ENCODE measurements around the gene VAV2. TPM values are rescaled to one million over a fixed set of nuclear protein-coding genes. Genes with fewer than 3 reads are reported as not detected.

Gene VAV2
- total RNA-seq, 1 experiment from 2014 or later: 24.7 TPM

GRCh38 chr9:133975511-133975910, 16.6 kb downstream of the VAV2 start:
- no peak for TF ChIP-seq SIN3A (IDR thresholded peaks at IDR 0.05; ENCODE audit: borderline replicate concordance, insufficient read depth, low read depth, low read length)
- no peak for TF ChIP-seq REST (IDR thresholded peaks at IDR 0.05; ENCODE audit: insufficient read depth in 1 of 2, low read depth in 2 of 2, low read length in 1 of 2)
- TF ChIP-seq TCF7L2 (IDR thresholded peaks at IDR 0.05; ENCODE audit: low read depth, low read length): no peak
- no peak for TF ChIP-seq CTCF (IDR thresholded peaks at IDR 0.05)
- no peak for TF ChIP-seq POLR2AphosphoS5 (IDR thresholded peaks at IDR 0.05; ENCODE audit: low read depth, low read length)

GRCh38 chr9:133974631-133975341, 17.3 kb downstream of the VAV2 start:
- Histone ChIP-seq H3K27ac (ENCODE audit: low read length) (no peak overlapping the region), H3K36me3 (ENCODE audit: control insufficient read depth, insufficient read depth, low read length) (no peaks in the 10 kb centered on the region), H3K4me3 (ENCODE audit: low read depth in 2 of 2, low read length in 2 of 2) (no peak overlapping the region), H3K27me3 (ENCODE audit: control insufficient read depth, insufficient read depth, low read length) (no peaks in the 10 kb centered on the region), H3K4me1 (ENCODE audit: control insufficient read depth, insufficient read depth, low read length) (peaks cover 20% of the 10 kb centered on the region), H3K9me3 (ENCODE audit: control insufficient read depth, insufficient read depth, low read depth, low read length) (no peaks in the 10 kb centered on the region)
- ChIA-PET CTCF (interaction anchor here (0.6 kb wide), 1 partner anchor 695 kb away, joined by 4 read pairs; no protein-coding TSS in a partner anchor), POLR2A (no interaction called here)
- intact Hi-C loops (cut with micrococcal nuclease; ENCODE audit: unreplicated experiment) (no loop called here), in situ Hi-C loops (cut with HindIII; ENCODE audit: low pct_unique_long_range_greater_than_20kb, low sequenced_read_pairs) (no loop called here)
- no peak for DNase-seq (ENCODE audit: low read depth, low spot score)
- no peak for TF ChIP-seq SIN3A (IDR thresholded peaks at IDR 0.05; ENCODE audit: borderline replicate concordance, insufficient read depth, low read depth, low read length)
- no peak for TF ChIP-seq POLR2AphosphoS5 (IDR thresholded peaks at IDR 0.05; ENCODE audit: low read depth, low read length)
- TF ChIP-seq REST (IDR thresholded peaks at IDR 0.05; ENCODE audit: insufficient read depth in 1 of 2, low read depth in 2 of 2, low read length in 1 of 2): no peak
- TF ChIP-seq CTCF (IDR thresholded peaks at IDR 0.05): no peak
- no peak for TF ChIP-seq TCF7L2 (IDR thresholded peaks at IDR 0.05; ENCODE audit: low read depth, low read length)
- BruUV-seq (replicated peaks): no TSS peak
- ATAC-seq: no peak

More at GRCh38 chr9:133975511-133975910, 16.6 kb downstream of the VAV2 start:
- Histone ChIP-seq H3K4me3 (ENCODE audit: low read depth in 2 of 2, low read length in 2 of 2) (no peak overlapping the region), H3K4me1 (ENCODE audit: control insufficient read depth, insufficient read depth, low read length) (peaks cover 17% of the 10 kb centered on the region), H3K27me3 (ENCODE audit: control insufficient read depth, insufficient read depth, low read length) (no peaks in the 10 kb centered on the region), H3K36me3 (ENCODE audit: control insufficient read depth, insufficient read depth, low read length) (no peaks in the 10 kb centered on the region), H3K9me3 (ENCODE audit: control insufficient read depth, insufficient read depth, low read depth, low read length) (no peaks in the 10 kb centered on the region), H3K27ac (ENCODE audit: low read length) (no peak overlapping the region)
- DNase-seq (ENCODE audit: low read depth, low spot score) (no peak), ATAC-seq (no peak)
- in situ Hi-C loops (cut with HindIII; ENCODE audit: low pct_unique_long_range_greater_than_20kb, low sequenced_read_pairs): no loop called here
- CTCF ChIA-PET: interaction anchor here (0.6 kb wide), 1 partner anchor 695 kb away, joined by 4 read pairs; no protein-coding TSS in a partner anchor
- no TSS peak for BruUV-seq (replicated peaks)
- POLR2A ChIA-PET: interaction anchor here (0.5 kb wide), 1 partner anchor 50 kb away, joined by 6 read pairs; the partner anchor contains the start of gene BRD3OS
- intact Hi-C loops (cut with micrococcal nuclease; ENCODE audit: unreplicated experiment): no loop called here
